Mesendoderm (in vitro differentiated cells): ENCODE data around the gene LIAS.

Experiments
- DNase-seq: peaks from one replicate; pipeline ENCODE4 v3.0.0; 2013
- H2AK5ac ChIP-seq: 2 replicates; pipeline ENCODE4 v1.6.1; 2013; ENCODE audit warnings: low read length, inconsistent platforms
- H2BK120ac ChIP-seq: 2 replicates; pipeline ENCODE4 v1.6.1; 2013; ENCODE audit warnings: low read depth, mild to moderate bottlenecking, low read length, moderate library complexity, mixed read lengths
- H2BK15ac ChIP-seq: replicated peaks from 2 replicates; pipeline ENCODE4 v1.6.1; 2013; ENCODE audit warnings: low read depth, mild to moderate bottlenecking, moderate library complexity
- H2BK5ac ChIP-seq: 2 replicates; pipeline ENCODE4 v1.6.1; 2013; ENCODE audit warnings: low read length, inconsistent platforms
- H3K18ac ChIP-seq: 2 replicates; pipeline ENCODE4 v1.6.1; 2013; ENCODE audit warnings: mild to moderate bottlenecking, low read length, mixed read lengths
- H3K23ac ChIP-seq: one replicate; pipeline ENCODE4 v1.6.1; 2013; ENCODE audit warnings: low read length
- H3K27ac ChIP-seq: 2 replicates; pipeline ENCODE4 v1.5.1; 2013; ENCODE audit warnings: low read depth, mild to moderate bottlenecking, inconsistent platforms, low read length, moderate library complexity
- H3K27me3 ChIP-seq: 2 replicates; pipeline ENCODE4 v1.6.1; 2013; ENCODE audit warnings: low read length, control low read depth, mild to moderate bottlenecking, inconsistent platforms; ENCODE audit not compliant: insufficient read depth, poor library complexity
- H3K36me3 ChIP-seq: 2 replicates; pipeline ENCODE4 v1.6.1; 2013; ENCODE audit warnings: low read length, inconsistent platforms; ENCODE audit not compliant: control insufficient read depth, insufficient read depth
- H3K4ac ChIP-seq: one replicate; pipeline ENCODE4 v1.6.1; 2013; ENCODE audit warnings: low read depth, mild to moderate bottlenecking, low read length, moderate library complexity
- H3K4me1 ChIP-seq: 2 replicates; pipeline ENCODE4 v1.6.1; 2013; ENCODE audit warnings: low read depth, low read length, inconsistent platforms; ENCODE audit not compliant: control insufficient read depth
- H3K4me2 ChIP-seq: 2 replicates; pipeline ENCODE4 v1.6.1; 2013; ENCODE audit warnings: low read length
- H3K4me3 ChIP-seq: 2 replicates; pipeline ENCODE4 v1.5.1; 2013; ENCODE audit warnings: mild to moderate bottlenecking, low read length
- H3K56ac ChIP-seq: one replicate; pipeline ENCODE4 v1.6.1; 2013; ENCODE audit warnings: low read length
- H3K79me1 ChIP-seq: 2 replicates; pipeline ENCODE4 v1.6.1; 2013; ENCODE audit warnings: low read length, inconsistent platforms
- H3K79me2 ChIP-seq: 2 replicates; pipeline ENCODE4 v1.6.1; 2013; ENCODE audit warnings: mild to moderate bottlenecking, low read length; ENCODE audit not compliant: control insufficient read depth, insufficient read depth
- H3K9ac ChIP-seq: 2 replicates; pipeline ENCODE4 v1.6.1; 2013; ENCODE audit warnings: low read length, inconsistent platforms
- H4K5ac ChIP-seq: one replicate; pipeline ENCODE4 v1.6.1; 2013; ENCODE audit warnings: low read length
- H4K8ac ChIP-seq: one replicate; pipeline ENCODE4 v1.6.1; 2013; ENCODE audit warnings: low read depth, mild to moderate bottlenecking, control low read depth, low read length, moderate library complexity
- WGBS: extraction: QIAGEN DNeasy Blood & Tissue Kit; methylation state at CpG from one replicate; pipeline ENCODE4 v1.1.7; 2013; ENCODE audit warnings: low lambda C conversion rate, missing lambda C conversion rate; ENCODE audit not compliant: insufficient coverage; ENCODE audit errors: extremely low coverage; 5-methylcytosine and 5-hydroxymethylcytosine counted together

LIAS gene

GRCh38 chr4:39450618-39451017, 8.2 kb upstream of the LIAS start:
- no peak overlapping the region for H3K9ac ChIP-seq
- H2BK5ac ChIP-seq: no peak overlapping the region
- no peak overlapping the region for H3K23ac ChIP-seq
- H3K56ac ChIP-seq: no peak overlapping the region
- no peak overlapping the region for H4K5ac ChIP-seq
- H2BK120ac ChIP-seq: no peak overlapping the region
- no peak overlapping the region for H3K4me2 ChIP-seq
- H3K18ac ChIP-seq: no peak overlapping the region
- no peak overlapping the region for H4K8ac ChIP-seq
- H3K4ac ChIP-seq: no peak overlapping the region
- no peak overlapping the region for H2AK5ac ChIP-seq
- no peak overlapping the region for H3K27ac ChIP-seq
- peaks cover 13% of the 10 kb centered on the region for H3K36me3 ChIP-seq
- DNase-seq: no peak
- H3K4me3 ChIP-seq: no peak overlapping the region
- no peak overlapping the region for H2BK15ac ChIP-seq
- H3K79me1 ChIP-seq: peaks cover 6% of the 10 kb centered on the region
- peaks cover 4% of the 10 kb centered on the region for H3K79me2 ChIP-seq
- no peaks in the 10 kb centered on the region for H3K27me3 ChIP-seq
- no peaks in the 10 kb centered on the region for H3K4me1 ChIP-seq
- no CpG with 5 or more reads among the region's 2 CpGs for WGBS

- no peak overlapping the region for H2BK5ac ChIP-seq
- no peak overlapping the region for H2AK5ac ChIP-seq
- peaks cover 14% of the 10 kb centered on the region for H3K36me3 ChIP-seq
- no peak overlapping the region for H2BK15ac ChIP-seq
- no CpG with 5 or more reads among the region's 6 CpGs for WGBS
- H3K18ac ChIP-seq: no peak overlapping the region
- no peak overlapping the region for H3K9ac ChIP-seq
- DNase-seq: no peak
- no peak overlapping the region for H3K23ac ChIP-seq
- no peak overlapping the region for H3K4me2 ChIP-seq
- H3K27me3 ChIP-seq: no peaks in the 10 kb centered on the region
- peaks cover under 1% of the 10 kb centered on the region for H3K4me1 ChIP-seq
- H3K4ac ChIP-seq: no peak overlapping the region
- H3K79me2 ChIP-seq: peaks cover 10% of the 10 kb centered on the region
- no peak overlapping the region for H2BK120ac ChIP-seq
- no peak overlapping the region for H3K4me3 ChIP-seq
- H3K27ac ChIP-seq: no peak overlapping the region
- H4K5ac ChIP-seq: no peak overlapping the region
- no peak overlapping the region for H3K56ac ChIP-seq
- peaks cover 7% of the 10 kb centered on the region for H3K79me1 ChIP-seq
- H4K8ac ChIP-seq: no peak overlapping the region
Observed at GRCh38 chr4:39451423-39452023, 7.3 kb upstream of the LIAS start.

GRCh38 chr4:39452153-39452859, 6.5 kb upstream of the LIAS start:
- DNase-seq: no peak
- no peaks in the 10 kb centered on the region for H3K27me3 ChIP-seq
- no peak overlapping the region for H3K27ac ChIP-seq
- no CpG with 5 or more reads among the region's 6 CpGs for WGBS
- H3K4me1 ChIP-seq: peaks cover 6% of the 10 kb centered on the region
- no peak overlapping the region for H3K23ac ChIP-seq
- peaks cover 11% of the 10 kb centered on the region for H3K79me1 ChIP-seq
- no peak overlapping the region for H4K5ac ChIP-seq
- H2AK5ac ChIP-seq: no peak overlapping the region
- H4K8ac ChIP-seq: no peak overlapping the region
- H3K18ac ChIP-seq: no peak overlapping the region
- H2BK120ac ChIP-seq: no peak overlapping the region
- H2BK15ac ChIP-seq: no peak overlapping the region
- peaks cover 21% of the 10 kb centered on the region for H3K36me3 ChIP-seq
- H3K4me3 ChIP-seq: no peak overlapping the region
- H3K4ac ChIP-seq: no peak overlapping the region
- H3K4me2 ChIP-seq: no peak overlapping the region
- no peak overlapping the region for H3K9ac ChIP-seq
- H2BK5ac ChIP-seq: no peak overlapping the region
- H3K79me2 ChIP-seq: peaks cover 18% of the 10 kb centered on the region
- H3K56ac ChIP-seq: no peak overlapping the region

GRCh38 chr4:39452860-39453587, 5.8 kb upstream of the LIAS start:
- H3K79me1 ChIP-seq: peaks cover 11% of the 10 kb centered on the region
- no peaks in the 10 kb centered on the region for H3K27me3 ChIP-seq
- H2BK120ac ChIP-seq: no peak overlapping the region
- H3K4me2 ChIP-seq: no peak overlapping the region
- no peak overlapping the region for H2BK15ac ChIP-seq
- H3K27ac ChIP-seq: no peak overlapping the region
- no peak overlapping the region for H3K4me3 ChIP-seq
- H4K5ac ChIP-seq: no peak overlapping the region
- no peak overlapping the region for H3K4ac ChIP-seq
- no peak overlapping the region for H3K9ac ChIP-seq
- peaks cover 6% of the 10 kb centered on the region for H3K4me1 ChIP-seq
- 100% methylated on average over 5 of the region's 11 CpGs for WGBS
- H3K79me2 ChIP-seq: peaks cover 25% of the 10 kb centered on the region
- no peak overlapping the region for H2AK5ac ChIP-seq
- peaks cover 22% of the 10 kb centered on the region for H3K36me3 ChIP-seq
- no peak overlapping the region for H3K56ac ChIP-seq
- H4K8ac ChIP-seq: no peak overlapping the region
- no peak overlapping the region for H2BK5ac ChIP-seq
- no peak overlapping the region for H3K18ac ChIP-seq
- H3K23ac ChIP-seq: no peak overlapping the region
- no peak for DNase-seq

GRCh38 chr4:39453738-39454137, 5.1 kb upstream of the LIAS start:
- no peak overlapping the region for H2BK120ac ChIP-seq
- no peak overlapping the region for H4K5ac ChIP-seq
- H3K9ac ChIP-seq: no peak overlapping the region
- no peak overlapping the region for H3K18ac ChIP-seq
- no peak for DNase-seq
- no peak overlapping the region for H3K23ac ChIP-seq
- no CpG with 5 or more reads among the region's 2 CpGs for WGBS
- no peak overlapping the region for H3K4me3 ChIP-seq
- no peak overlapping the region for H2BK5ac ChIP-seq
- H3K36me3 ChIP-seq: peaks cover 22% of the 10 kb centered on the region
- H3K4me1 ChIP-seq: peaks cover 6% of the 10 kb centered on the region
- no peak overlapping the region for H3K4ac ChIP-seq
- peaks cover 32% of the 10 kb centered on the region for H3K79me2 ChIP-seq
- H3K4me2 ChIP-seq: no peak overlapping the region
- H3K27me3 ChIP-seq: no peaks in the 10 kb centered on the region
- no peak overlapping the region for H4K8ac ChIP-seq
- no peak overlapping the region for H3K56ac ChIP-seq
- H2AK5ac ChIP-seq: no peak overlapping the region
- no peak overlapping the region for H2BK15ac ChIP-seq
- peaks cover 11% of the 10 kb centered on the region for H3K79me1 ChIP-seq
- H3K27ac ChIP-seq: no peak overlapping the region
